D721Med (cell line): Measurements from ENCODE around the gene UBP1.
"Not testable (repeated sequence)": the region's sequence is repeated elsewhere in the genome, so short reads cannot be mapped to it uniquely, and the experiment has no call there.

Experiments used
- DNase-seq: peaks from one replicate; pipeline ENCODE4 v3.0.0; 2011; ENCODE audit warnings: low spot score; ENCODE audit not compliant: insufficient read length
- FAIRE-seq: peaks from 2 replicates; lab custom pipeline; 2011; peaks lifted over from hg19 to GRCh38; lab: Jason Lieb, UNC
- CTCF ChIP-seq: IDR thresholded peaks from 2 replicates; pipeline ENCODE4 v1.5.1; 2012; ENCODE audit warnings: mild to moderate bottlenecking, control low read depth; ENCODE audit not compliant: insufficient read depth; ENCODE audit errors: missing control alignments

The UBP1 gene

GRCh38 chr3:33430571-33430970 is 9.6 kb downstream of the UBP1 start:
- FAIRE-seq: no peak
- TF ChIP-seq CTCF: no peak
- DNase-seq: no peak

- no peak for TF ChIP-seq CTCF
- FAIRE-seq (no peak), DNase-seq (no peak)
Observed at GRCh38 chr3:33430061-33430460, 10.1 kb downstream of the UBP1 start.

GRCh38 chr3:33429306-33429705 is 10.9 kb downstream of the UBP1 start:
- not testable (repeated sequence) for FAIRE-seq, DNase-seq

- DNase-seq (no peak), FAIRE-seq (no peak)
- TF ChIP-seq CTCF: no peak
Observed at GRCh38 chr3:33428734-33429133, 11.5 kb downstream of the UBP1 start.

- no peak for DNase-seq
- no peak for TF ChIP-seq CTCF
- FAIRE-seq: no peak
Observed at GRCh38 chr3:33426630-33427317, 13.4 kb downstream of the UBP1 start.

GRCh38 chr3:33426068-33426467 is 14.1 kb downstream of the UBP1 start:
- DNase-seq (no peak), FAIRE-seq (no peak)
- no peak for TF ChIP-seq CTCF

- FAIRE-seq (no peak), DNase-seq (no peak)
- TF ChIP-seq CTCF: no peak
Observed at GRCh38 chr3:33425453-33425852, 14.8 kb downstream of the UBP1 start.
